Tibial artery (tissue), 4 donors: Measurements from ENCODE around the gene TIMM21.
A peak's percentile ranks its signal among the peaks of the same experiment; 100 is the strongest.

Experiments
- DNase-seq, 2 donors: peaks; one replicate each; pipeline ENCODE4 v3.0.0-alpha.2; 2019
- H3K27ac ChIP-seq, 2 donors: fragments of 200-600 bp; sonication (generic) in 1 of 2; 1 replicate in 1 of 2; 2 replicates in 1 of 2; pipeline ENCODE4 v1.5.1; 2018 to 2019; ENCODE audit warnings: mild to moderate bottlenecking in 1 of 2
- H3K27me3 ChIP-seq, 2 donors: fragments of 200-600 bp; sonication (generic) in 1 of 2; one replicate each; pipeline versions ENCODE4 v1.5.1 to v1.6.0; 2016 to 2019
- H3K36me3 ChIP-seq, 3 donors: fragments of 200-600 bp; sonication (generic) in 2 of 3; one replicate each; pipeline ENCODE4 v1.5.1; 2016 to 2019; ENCODE audit warnings: mild to moderate bottlenecking in 2 of 3
- H3K4me1 ChIP-seq, 4 donors: fragments of 200-600 bp; sonication (generic) in 2 of 4; 1 replicate in 3 of 4; 2 replicates in 1 of 4; pipeline ENCODE4 v1.5.1; 2016 to 2019
- H3K4me3 ChIP-seq, 2 donors: fragments of 200-600 bp; sonication (generic) in 1 of 2; 1 replicate in 1 of 2; 2 replicates in 1 of 2; pipeline ENCODE4 v1.5.1; 2018 to 2019; ENCODE audit warnings: mild to moderate bottlenecking in 2 of 2
- H3K9me3 ChIP-seq, 3 donors: fragments of 200-600 bp; sonication (generic) in 1 of 3; one replicate each; pipeline ENCODE4 v1.5.1; 2016 to 2019
- intact Hi-C: fragments of 100-400 bp; cut with DNase I; formaldehyde crosslinking; loops from one replicate; pipeline ENCODE4 v1.15.0; 2023; ENCODE audit warnings: low total_unique reads
- TF ChIP-seq, protein P1 (sequence below), 2 experiments: fragments of 200-600 bp in 1 of 2; fragments of 450-650 bp in 1 of 2; IDR thresholded peaks; one replicate each; pipeline ENCODE4 v1.5.1; 2017 to 2019; ENCODE audit warnings: antibody characterized with exemption in 2 of 2, mild to moderate bottlenecking in 1 of 2, moderate library complexity in 1 of 2

Gene TIMM21

DNA sequence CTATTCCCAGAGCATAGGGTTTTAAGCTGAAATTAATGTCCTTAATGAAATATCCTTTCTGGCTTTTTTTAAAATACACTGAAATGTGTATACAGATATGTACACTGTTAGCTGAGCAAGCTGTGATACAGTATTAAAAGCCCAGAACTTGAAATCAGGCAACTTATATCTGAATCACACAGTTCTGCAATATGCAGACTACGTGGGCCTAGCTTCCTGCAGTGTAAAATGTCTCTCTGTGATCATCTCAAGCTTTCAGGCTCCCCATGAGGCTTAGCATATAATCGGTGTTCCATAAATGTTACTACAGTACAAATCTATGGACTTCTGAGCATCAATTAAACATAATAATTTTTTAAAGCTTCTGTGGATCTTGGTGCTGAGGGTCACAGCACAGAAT lies 8.9 kb upstream of the TIMM21 start:
- DNase-seq, result no peak
- Histone ChIP-seq H3K9me3 (no peaks in the 10 kb centered on the region), H3K27me3 (peaks cover 0 to 9% of the 10 kb centered on the region in 2 donors), H3K36me3 (no peaks in the 10 kb centered on the region), H3K27ac (no peak overlapping the region), H3K4me1 (no peaks in the 10 kb centered on the region), H3K4me3 (no peak overlapping the region)
- intact Hi-C loops, result no loop called here
- TF ChIP-seq, protein P1, sequence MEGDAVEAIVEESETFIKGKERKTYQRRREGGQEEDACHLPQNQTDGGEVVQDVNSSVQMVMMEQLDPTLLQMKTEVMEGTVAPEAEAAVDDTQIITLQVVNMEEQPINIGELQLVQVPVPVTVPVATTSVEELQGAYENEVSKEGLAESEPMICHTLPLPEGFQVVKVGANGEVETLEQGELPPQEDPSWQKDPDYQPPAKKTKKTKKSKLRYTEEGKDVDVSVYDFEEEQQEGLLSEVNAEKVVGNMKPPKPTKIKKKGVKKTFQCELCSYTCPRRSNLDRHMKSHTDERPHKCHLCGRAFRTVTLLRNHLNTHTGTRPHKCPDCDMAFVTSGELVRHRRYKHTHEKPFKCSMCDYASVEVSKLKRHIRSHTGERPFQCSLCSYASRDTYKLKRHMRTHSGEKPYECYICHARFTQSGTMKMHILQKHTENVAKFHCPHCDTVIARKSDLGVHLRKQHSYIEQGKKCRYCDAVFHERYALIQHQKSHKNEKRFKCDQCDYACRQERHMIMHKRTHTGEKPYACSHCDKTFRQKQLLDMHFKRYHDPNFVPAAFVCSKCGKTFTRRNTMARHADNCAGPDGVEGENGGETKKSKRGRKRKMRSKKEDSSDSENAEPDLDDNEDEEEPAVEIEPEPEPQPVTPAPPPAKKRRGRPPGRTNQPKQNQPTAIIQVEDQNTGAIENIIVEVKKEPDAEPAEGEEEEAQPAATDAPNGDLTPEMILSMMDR (IDR thresholded peaks at IDR 0.05), result no peak

DNA sequence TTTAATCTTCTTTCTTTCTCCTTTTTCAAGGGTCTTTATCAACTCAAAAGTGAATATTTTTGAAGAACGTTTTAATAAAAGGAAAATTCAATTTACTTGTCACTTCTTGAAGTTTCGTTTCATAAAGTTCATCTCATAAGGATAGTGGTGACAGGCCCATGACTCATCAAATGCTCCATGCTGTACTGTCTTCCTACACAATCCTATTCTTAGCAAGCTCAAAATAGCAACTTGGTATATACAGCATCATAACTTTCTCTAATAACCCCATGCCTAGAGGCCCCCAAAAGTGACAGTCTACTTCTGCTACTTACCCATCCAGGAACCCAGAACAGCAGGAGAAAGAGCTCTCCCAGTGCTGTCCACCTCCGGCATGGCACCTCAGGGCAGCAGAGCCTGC lies 8.4 kb upstream of the TIMM21 start:
- Histone ChIP-seq H3K4me3 (no peak overlapping the region), H3K9me3 (no peaks in the 10 kb centered on the region), H3K27ac (no peak overlapping the region), H3K4me1 (no peaks in the 10 kb centered on the region), H3K27me3 (peaks cover 0 to 9% of the 10 kb centered on the region in 2 donors), H3K36me3 (no peaks in the 10 kb centered on the region)
- no peak for DNase-seq
- intact Hi-C loops, result no loop called here
- TF ChIP-seq, protein P1 (IDR thresholded peaks at IDR 0.05), result no peak

DNA sequence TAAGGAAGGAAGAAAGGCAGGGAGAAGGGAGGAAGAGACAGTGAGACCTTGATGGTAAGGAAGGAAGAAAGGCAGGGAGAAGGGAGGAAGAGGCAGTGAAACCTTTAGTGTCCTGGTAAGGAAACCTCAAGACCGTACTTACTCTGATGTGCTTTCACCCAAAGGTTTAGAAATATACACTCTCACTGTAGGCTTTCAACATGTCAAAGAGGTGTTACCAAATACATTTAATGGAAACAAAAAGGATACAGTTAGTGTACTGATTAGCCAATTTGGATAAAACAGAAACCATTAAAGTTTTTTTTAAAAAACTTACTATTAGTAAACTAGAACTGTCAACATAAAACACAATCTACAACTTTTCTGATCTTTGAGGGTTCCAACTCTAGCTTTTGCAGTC lies 7.7 kb upstream of the TIMM21 start:
- Histone ChIP-seq H3K9me3 (no peaks in the 10 kb centered on the region), H3K27ac (no peak overlapping the region), H3K27me3 (peaks cover 0 to 9% of the 10 kb centered on the region in 2 donors), H3K36me3 (no peaks in the 10 kb centered on the region), H3K4me3 (no peak overlapping the region), H3K4me1 (no peaks in the 10 kb centered on the region)
- intact Hi-C loops, result no loop called here
- no peak for DNase-seq
- TF ChIP-seq, protein P1 (IDR thresholded peaks at IDR 0.05), result no peak

DNA sequence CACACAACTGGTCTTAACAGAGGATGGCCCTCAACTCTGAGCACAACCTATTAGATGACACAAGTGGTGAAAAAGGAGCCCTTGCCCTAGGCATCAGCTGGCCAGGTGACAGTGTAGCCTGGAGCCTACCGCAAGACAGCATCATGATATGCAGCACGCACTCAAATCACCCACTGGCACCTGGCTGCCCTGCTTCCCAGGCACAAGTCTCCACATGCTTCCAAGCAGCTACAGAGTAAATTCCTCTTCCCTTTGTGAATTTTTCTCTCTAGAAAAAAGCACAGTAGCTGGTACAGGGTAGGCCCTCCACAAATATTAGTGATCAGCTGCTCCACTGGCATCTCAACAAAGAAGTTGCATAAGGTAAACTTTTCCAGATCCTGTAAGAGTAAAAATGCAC lies 6.7 kb upstream of the TIMM21 start:
- no peak for DNase-seq
- peaks cover 0 to 8% of the 10 kb centered on the region in 2 donors for H3K27me3 ChIP-seq
- no peaks in the 10 kb centered on the region for H3K36me3 ChIP-seq
- no peak overlapping the region for H3K27ac ChIP-seq
- intact Hi-C loops, result no loop called here
- TF ChIP-seq, protein P1 (IDR thresholded peaks at IDR 0.05), result no peak
- no peaks in the 10 kb centered on the region for H3K4me1 ChIP-seq
- no peak overlapping the region for H3K4me3 ChIP-seq
- no peaks in the 10 kb centered on the region for H3K9me3 ChIP-seq

DNA sequence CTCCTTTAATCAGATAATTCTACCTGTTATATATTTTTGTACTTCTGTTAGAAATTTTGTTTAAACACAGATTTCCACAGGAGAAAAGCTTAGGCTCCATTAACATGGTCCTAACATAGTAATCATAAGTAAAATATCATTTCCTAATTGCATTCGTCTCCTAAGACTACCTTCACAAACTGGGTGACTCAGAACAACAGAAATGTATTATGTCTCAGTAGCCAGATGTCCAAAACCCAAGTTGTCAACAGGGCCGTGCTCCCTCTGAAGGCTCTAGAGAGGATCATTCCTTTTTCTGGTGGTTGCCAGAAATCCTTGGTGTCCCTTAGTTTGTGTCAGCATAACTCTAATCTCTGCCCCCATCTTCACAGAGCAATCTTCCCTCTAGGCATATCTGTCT lies 6.1 kb upstream of the TIMM21 start:
- intact Hi-C loops, result no loop called here
- peaks cover 0 to 5% (median 2%) of the 10 kb centered on the region in 4 donors for H3K4me1 ChIP-seq
- no peaks in the 10 kb centered on the region for H3K36me3 ChIP-seq
- TF ChIP-seq, protein P1 (IDR thresholded peaks at IDR 0.05), result no peak
- no peak overlapping the region for H3K4me3 ChIP-seq
- H3K27ac ChIP-seq, result no peak overlapping the region
- no peaks in the 10 kb centered on the region for H3K9me3 ChIP-seq
- H3K27me3 ChIP-seq, result peaks cover 0 to 2% of the 10 kb centered on the region in 2 donors
- DNase-seq, result no peak

DNA sequence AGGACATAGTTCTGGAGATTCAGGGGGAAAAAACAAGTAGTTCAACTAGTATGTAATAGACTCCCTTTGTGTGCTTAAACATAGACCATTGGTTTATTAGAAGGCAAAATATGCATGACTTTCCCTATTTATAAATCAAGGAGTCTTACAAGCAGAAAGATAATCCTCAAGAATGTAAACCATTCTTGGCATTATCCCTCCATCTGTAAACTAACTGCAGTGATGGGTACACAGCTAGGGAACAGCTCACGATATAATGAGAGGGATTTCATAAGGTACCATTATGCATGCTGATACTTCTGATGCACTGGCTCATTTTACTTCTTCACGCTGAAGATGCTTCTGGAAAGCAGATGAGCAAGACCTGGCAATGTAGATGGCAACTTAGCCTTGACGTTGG lies 1.6 kb upstream of the TIMM21 start:
- TF ChIP-seq, protein P1 (IDR thresholded peaks at IDR 0.05), result no peak
- no peaks in the 10 kb centered on the region for H3K27me3 ChIP-seq
- H3K4me1 ChIP-seq, result peaks cover 0 to 35% (median 24%) of the 10 kb centered on the region in 4 donors
- peak overlapping the region; percentile 72 to 74 for H3K4me3 ChIP-seq
- H3K9me3 ChIP-seq, result no peaks in the 10 kb centered on the region
- H3K36me3 ChIP-seq, result peaks cover 0 to 13% (median 0%) of the 10 kb centered on the region in 3 donors
- intact Hi-C loops, result loop anchor here (2.0 to 5.0 kb wide), 2 partner anchors 146 to 350 kb away; partner anchors contain the start of genes CNDP2 and CYB5A
- peak overlapping the region in 1 of 2 donors; percentile 92 for H3K27ac ChIP-seq
- no peak for DNase-seq
